ENCODE data around the gene ADH1A. TPM values are rescaled to one million over a fixed set of nuclear protein-coding genes. Genes with fewer than 3 reads are reported as not detected.

The ADH1A gene
- total and polyA plus RNA-seq, 9 of the 15 experiments (the other 6 are each of a cell fraction or from before 2014, with no cell fraction given), result not detected

GRCh38 chr4:99305638-99306400, 15.0 kb upstream of the ADH1A start:
- Histone ChIP-seq H3K79me2 (ENCODE audit: control insufficient read depth, insufficient read depth, low read length) (no peaks in the 10 kb centered on the region), H4K20me1 (replicated peaks; ENCODE audit: control insufficient read depth, insufficient read depth, low read length) (no peaks in the 10 kb centered on the region), H2AFZ (ENCODE audit: low read depth, low read length) (no peak overlapping the region), H3K9me1 (ENCODE audit: control insufficient read depth, insufficient read depth, low read length) (no peaks in the 10 kb centered on the region), H3K9ac (ENCODE audit: insufficient read depth in 1 of 2, low read depth in 2 of 2, low read length in 2 of 2) (no peak overlapping the region), H3K36me3 (ENCODE audit: control insufficient read depth, insufficient read depth, low read length) (no peaks in the 10 kb centered on the region), H3K4me1 (replicated peaks in 1 of 2; ENCODE audit: control insufficient read depth in 2 of 2, insufficient read depth in 2 of 2, low read length in 2 of 2) (no peaks in the 10 kb centered on the region), H3K27ac (ENCODE audit: extremely low read depth, low read depth, low read length) (no peak overlapping the region), H3K27me3 (ENCODE audit: control insufficient read depth in 2 of 2, insufficient read depth in 2 of 2, low read length in 2 of 2) (no peaks in the 10 kb centered on the region), H3K4me2 (ENCODE audit: insufficient read depth, low read length) (no peak overlapping the region), H3K4me3 (no peak overlapping the region), H3K9me3 (replicated peaks; ENCODE audit: control insufficient read depth, insufficient read depth, low read depth, low read length) (no peaks in the 10 kb centered on the region)
- no TSS peak for BruUV-seq (replicated peaks)
- under 1% methylated on average over 10 of the region's 11 CpGs for WGBS (ENCODE audit: insufficient coverage, low coverage, missing lambda C conversion rate)
- POLR2A ChIA-PET, result no interaction called here
- intact Hi-C loops (cut with micrococcal nuclease), result no loop called here
- no peak for DNase-seq (ENCODE audit: extremely low read depth in 1 of 4, low spot score in 3 of 4)
- in situ Hi-C loops (cut with MboI), result no loop called here
- FAIRE-seq, result no peak
- TF ChIP-seq CEBPG (CRISPR knock-in tag; IDR thresholded peaks at IDR 0.05) (no peak), CEBPG (tag; conservative IDR thresholded peaks at IDR 0.05 in 1 of 2, IDR thresholded peaks at IDR 0.05 in 1 of 2) (no peak)
- CTCF ChIA-PET (ENCODE audit: low intra/inter-chr PET ratio), result no interaction called here
- ATAC-seq, result no peak

GRCh38 chr4:99301376-99302164, 10.8 kb upstream of the ADH1A start:
- Histone ChIP-seq H3K36me3 (ENCODE audit: control insufficient read depth, insufficient read depth, low read length) (no peaks in the 10 kb centered on the region), H3K27ac (ENCODE audit: extremely low read depth, low read depth, low read length) (no peak overlapping the region), H3K9me3 (replicated peaks; ENCODE audit: control insufficient read depth, insufficient read depth, low read depth, low read length) (no peaks in the 10 kb centered on the region), H3K9ac (ENCODE audit: insufficient read depth in 1 of 2, low read depth in 2 of 2, low read length in 2 of 2) (no peak overlapping the region), H3K4me2 (ENCODE audit: insufficient read depth, low read length) (no peak overlapping the region), H3K79me2 (ENCODE audit: control insufficient read depth, insufficient read depth, low read length) (no peaks in the 10 kb centered on the region), H4K20me1 (replicated peaks; ENCODE audit: control insufficient read depth, insufficient read depth, low read length) (no peaks in the 10 kb centered on the region), H3K9me1 (ENCODE audit: control insufficient read depth, insufficient read depth, low read length) (no peaks in the 10 kb centered on the region), H3K27me3 (ENCODE audit: control insufficient read depth in 2 of 2, insufficient read depth in 2 of 2, low read length in 2 of 2) (no peaks in the 10 kb centered on the region), H3K4me3 (no peak overlapping the region), H2AFZ (ENCODE audit: low read depth, low read length) (no peak overlapping the region), H3K4me1 (replicated peaks in 1 of 2; ENCODE audit: control insufficient read depth in 2 of 2, insufficient read depth in 2 of 2, low read length in 2 of 2) (no peaks in the 10 kb centered on the region)
- BruUV-seq (replicated peaks), result no TSS peak
- FAIRE-seq (no peak), ATAC-seq (no peak), DNase-seq (ENCODE audit: extremely low read depth in 1 of 4, low spot score in 3 of 4) (no peak)
- intact Hi-C loops (cut with micrococcal nuclease), result no loop called here
- 0% methylated on average over 7 of the region's 7 CpGs for WGBS (ENCODE audit: insufficient coverage, low coverage, missing lambda C conversion rate)
- ChIA-PET POLR2A (no interaction called here), CTCF (ENCODE audit: low intra/inter-chr PET ratio) (no interaction called here)
- in situ Hi-C loops (cut with MboI), result no loop called here
- TF ChIP-seq TEAD2 (tag; IDR thresholded peaks at IDR 0.05) (no peak), HNRNPK (IDR thresholded peaks at IDR 0.05; ENCODE audit: low read depth, low read length, poor library complexity, severe bottlenecking) (no peak)
